NCI-H1694 treated with DMSO at 0.1 percent for 48 hours (cell line): ENCODE measurements around the gene EFCAB6.

Experiments
- DNase-seq: peaks from one replicate; lab custom pipeline; 2025; lab: John Stamatoyannopoulos, UW

EFCAB6 gene

DNA sequence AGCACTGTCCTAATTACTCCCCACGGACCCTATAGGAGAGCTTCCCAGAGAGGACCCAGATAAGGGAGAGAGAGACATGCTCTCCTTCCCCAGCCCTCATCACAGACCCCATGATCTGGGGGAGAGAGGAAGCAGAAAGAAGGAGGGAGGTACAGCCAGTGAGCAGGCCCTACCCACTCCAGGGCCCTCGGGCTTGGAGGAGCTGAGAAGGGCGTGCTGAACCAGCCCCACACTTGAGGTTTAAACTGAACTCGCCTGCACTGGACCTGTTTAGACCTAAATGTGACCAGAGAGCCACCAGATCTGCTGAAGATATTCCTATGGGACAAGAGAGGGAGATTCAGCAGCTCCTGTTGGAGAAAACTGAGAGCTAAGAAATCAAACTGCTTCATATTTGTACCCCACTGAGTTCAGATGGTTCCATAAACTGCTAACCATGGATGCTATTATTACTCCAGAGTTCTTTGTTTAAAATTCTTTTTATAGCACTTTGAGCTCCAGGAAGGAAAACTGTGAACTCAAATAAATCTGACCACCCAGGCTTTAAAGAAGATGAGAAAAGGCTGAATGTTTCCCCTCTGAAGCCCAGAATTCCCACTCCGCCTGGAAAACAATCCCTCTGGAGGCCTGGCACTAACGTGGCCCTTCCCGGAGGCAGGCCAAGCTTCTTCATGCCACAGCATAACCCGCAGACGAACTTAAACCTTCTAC is 67.2 kb downstream of the EFCAB6 start:
- no peak for DNase-seq

DNA sequence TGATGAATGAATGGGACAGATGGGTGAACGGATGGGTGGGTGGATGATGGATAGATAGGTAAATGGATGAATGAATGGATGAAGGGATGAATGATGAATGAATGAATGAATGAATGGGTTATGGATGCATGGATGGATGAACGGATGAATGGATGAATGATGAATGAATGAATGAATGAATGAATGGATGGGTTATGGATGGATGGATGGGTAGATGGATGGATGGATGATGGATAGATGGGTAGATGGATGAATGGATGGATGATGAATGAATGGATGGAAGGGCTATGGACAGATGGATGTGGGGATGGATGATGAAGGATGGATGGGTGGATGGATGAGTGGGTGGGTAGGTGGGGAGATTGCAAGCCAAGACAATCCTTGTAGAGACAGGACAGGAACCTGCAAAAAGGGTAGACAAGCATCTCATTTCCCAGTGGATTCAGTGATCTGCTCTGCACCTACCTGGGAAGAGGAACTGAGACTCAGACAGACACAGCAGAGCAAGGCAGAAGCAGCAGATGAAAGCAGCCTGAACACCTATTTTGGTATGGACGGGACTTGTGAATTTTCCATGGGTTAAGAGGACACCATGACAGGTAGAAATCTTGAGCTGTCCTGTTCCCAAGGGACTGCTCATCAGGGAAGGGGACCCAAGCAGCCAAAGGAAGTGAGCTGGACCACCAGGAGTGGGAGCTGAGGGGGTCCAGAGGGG is 68.0 kb downstream of the EFCAB6 start:
- no peak for DNase-seq

- DNase-seq = peak; percentile 38
Measured at GRCh38 chr22:43743131-43743530, 69.0 kb downstream of the EFCAB6 start.

GRCh38 chr22:43742154-43742950 is 69.8 kb downstream of the EFCAB6 start:
- no peak for DNase-seq

DNA sequence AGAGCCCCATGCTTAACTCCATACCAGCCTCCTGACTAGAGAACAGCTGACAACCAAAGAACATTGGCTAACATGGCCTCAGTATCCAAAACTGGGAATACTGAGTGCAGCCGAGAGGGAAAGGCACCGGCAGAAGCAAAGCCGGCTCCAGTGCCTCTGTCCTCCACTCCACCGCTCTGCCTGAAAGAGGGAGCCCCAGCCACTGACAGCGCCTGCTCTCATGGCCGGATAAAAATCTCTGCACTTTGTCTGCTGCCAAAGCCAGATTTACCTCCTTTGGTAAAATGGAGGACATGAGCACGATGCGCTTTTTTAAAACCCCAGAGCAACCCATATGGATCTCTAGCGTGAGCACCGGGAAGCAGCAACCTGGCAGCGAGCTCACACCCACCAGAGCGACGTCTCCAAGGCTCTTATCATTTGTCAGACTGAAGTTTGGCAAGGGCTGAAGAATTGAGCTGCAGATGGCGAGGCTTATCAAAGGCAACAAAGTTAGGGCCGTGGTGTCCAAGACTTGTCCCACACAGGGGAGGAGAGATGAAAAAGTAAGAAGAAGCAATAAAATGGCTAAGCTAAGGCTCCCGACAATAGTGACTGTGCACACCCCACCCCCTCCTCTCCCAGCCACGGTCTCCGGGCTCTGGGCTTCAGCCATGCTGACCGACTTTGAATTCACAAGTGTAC is 71.4 kb downstream of the EFCAB6 start:
- DNase-seq = no peak

DNA sequence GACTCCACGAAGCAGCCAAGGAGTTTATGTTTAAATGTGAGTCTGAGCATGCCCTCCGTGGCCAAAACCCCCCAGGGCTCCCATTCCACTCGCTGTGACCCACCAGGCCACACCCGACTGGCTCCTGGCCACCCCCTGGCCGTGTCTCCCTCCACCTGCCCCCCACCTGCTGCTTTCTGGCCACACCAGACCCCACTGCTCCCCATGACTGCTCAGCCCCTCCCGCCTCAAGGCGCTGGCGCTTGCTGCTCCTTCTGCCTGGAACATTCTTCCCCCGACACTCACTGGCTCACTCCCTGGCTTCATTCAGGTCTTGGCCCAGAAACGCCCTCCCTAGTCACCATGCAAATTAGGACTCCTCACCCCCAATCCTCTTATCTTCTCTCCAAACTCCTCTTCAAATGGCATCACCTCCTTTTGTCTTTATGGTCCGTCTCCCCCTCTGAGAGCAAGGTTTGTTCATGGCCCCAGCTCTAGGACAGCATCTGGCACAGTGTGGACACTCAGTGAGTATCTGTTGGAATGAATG is 72.2 kb downstream of the EFCAB6 start:
- no peak for DNase-seq

GRCh38 chr22:43737150-43737828 is 74.8 kb downstream of the EFCAB6 start:
- DNase-seq = no peak

DNA sequence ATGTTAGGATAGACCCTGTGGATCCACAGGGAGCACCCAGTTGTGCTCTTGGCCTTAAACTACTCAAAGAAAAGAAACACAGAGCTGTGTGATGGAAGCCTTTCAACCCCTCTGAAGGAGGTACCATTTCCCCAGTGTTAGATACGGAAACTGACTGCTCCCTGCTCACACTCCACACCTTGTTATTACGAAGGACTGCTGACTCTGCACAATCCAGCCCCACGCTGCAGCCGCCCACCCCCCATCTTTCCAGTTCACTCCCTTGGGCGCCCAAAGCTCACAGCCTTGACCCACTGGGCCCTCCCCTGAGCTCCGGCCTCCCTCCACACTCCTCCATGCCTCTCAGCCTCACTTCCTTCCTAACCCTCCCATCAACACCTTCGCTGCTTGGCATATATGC is 75.5 kb downstream of the EFCAB6 start:
- DNase-seq = no peak

DNA sequence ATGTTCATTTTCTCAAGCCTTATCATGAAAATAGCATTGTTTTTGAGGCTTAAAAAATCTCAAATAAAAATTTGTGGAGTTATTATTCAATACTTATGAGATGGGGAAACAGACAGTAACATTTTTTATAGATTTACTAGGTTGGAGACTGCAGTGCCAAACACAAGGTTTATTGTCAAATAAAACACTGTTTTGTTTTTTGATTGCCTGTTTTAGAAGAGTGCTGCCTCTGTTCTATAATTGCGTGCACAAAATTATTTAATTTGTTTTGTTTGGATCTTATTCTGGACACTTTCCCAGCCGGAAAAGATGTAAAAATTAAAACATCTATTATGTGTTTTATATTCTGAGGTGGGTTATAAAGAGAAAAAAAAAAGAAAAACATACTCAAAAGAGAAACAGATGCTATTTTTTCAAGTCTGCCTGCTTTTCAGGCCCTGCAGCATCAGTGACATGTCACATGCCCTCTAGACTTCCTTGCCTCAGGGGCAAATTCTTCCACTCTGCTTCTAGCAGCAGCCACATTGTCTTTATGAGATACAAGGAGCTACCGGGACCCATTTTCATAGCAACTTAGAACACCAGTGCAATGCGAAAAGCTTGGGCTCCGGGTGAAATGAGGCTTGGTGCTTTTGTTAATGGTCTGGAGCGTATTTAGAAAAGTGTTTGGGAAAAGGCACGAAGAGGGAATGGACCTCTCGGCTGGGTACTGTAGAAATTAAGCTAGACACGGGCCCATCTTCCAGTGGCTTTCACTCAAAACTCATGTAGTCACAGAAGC is 77.5 kb downstream of the EFCAB6 start:
- DNase-seq = peak; percentile 44

DNA sequence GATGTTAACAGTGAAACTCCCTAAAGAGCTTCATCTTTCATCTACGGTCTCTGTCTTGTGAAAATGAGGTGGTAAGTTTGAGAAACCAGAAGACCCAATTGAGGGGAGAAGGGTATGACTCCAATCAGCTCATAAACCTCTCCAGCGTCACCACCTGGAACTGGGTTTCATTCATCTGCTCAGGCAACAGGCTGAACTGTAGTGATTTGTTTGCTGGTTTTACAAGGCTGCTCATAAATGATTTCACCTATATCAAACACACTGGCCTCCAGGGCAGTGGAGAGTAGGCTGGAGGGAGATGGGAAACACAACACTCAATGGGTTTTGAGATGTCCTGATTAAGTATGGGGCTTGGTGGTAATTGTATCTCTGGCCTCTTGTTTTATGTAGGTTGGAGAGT is 79.0 kb downstream of the EFCAB6 start:
- DNase-seq = no peak

DNA sequence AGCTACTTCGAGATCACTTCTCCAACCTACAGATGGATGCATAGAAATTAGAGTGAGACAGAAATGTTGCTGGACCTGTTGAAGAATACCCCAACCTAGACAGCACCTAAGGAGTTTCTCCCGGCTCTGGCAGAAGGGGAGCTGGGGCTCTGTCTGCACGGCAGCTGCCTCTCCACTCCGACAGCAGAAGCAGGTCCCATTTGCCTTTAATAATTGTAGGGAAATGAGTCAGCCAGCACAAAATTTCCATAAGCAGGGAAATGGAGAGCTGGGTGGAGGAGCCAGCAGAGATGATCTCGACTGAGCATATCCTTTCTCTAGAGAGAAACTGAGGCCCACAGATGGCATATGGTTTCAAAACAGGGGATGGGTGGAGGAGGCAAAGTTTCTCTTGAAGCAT is 80.1 kb downstream of the EFCAB6 start:
- no peak for DNase-seq

DNA sequence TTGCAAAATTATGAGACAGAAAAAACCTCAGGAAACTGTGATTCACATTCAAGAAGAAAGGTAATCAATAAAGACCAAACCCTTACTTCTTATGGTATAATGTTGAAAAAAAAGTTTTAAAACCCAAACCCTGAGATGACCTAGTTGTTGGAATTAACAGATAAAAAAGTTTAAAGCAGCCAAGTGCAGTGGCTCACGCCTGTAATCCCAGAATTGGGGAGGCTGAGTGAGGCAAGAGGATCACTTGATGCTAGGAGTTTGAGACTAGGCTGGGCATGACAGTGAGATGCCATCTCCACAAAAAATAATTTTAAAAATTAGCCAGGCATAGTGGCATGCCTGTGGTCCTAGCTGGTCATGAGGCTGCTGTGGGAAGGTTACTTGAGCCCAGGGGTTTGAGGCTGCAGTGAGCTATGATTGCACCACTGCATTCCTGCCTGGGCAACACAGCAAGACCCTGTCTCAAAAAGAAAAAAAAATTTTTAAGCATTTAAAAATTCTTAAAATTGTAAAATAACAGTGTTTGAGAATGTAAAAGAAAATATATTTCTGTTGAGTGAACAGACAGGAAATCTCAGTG is 85.1 kb downstream of the EFCAB6 start:
- DNase-seq = no peak

DNA sequence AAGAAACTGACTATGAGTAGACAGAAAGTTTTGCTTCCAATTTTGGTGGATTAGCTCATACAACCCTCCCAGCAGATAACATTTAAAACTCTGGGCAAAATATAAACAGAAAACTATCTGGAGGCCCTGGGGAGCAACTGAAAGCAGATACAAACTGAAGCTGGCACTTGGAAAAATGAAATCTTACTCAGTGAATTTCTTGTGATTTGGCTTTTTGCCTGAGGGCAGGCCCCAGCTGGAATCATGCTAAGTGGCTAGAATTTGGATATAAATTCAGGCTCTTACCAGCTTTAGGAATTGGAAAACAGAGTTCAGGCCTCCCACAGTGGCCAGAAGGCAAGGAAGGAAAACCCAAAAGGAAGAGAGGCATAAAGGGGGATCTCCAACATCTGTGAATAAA is 85.8 kb downstream of the EFCAB6 start:
- no peak for DNase-seq

GRCh38 chr22:43723816-43724215 is 88.3 kb downstream of the EFCAB6 start:
- no peak for DNase-seq

GRCh38 chr22:43722444-43722843 is 89.7 kb downstream of the EFCAB6 start:
- DNase-seq = no peak

DNA sequence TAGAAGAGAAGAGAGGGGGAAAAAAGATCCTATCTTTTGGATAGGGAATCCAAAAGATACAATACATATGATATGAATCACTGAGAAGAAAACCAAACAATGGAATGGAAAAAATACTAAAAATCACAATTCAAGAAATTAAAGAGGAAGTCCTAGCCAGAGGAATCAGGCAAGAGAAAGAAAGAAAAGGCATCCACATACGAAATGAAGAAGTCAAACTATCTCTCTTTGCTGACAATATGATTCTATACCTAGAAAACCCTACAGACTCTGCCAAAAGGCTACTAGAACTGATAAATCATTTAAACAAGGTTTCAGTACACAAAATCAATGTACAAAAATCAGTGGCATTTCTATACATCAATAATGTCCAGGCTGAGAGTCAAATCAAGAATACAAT is 91.4 kb downstream of the EFCAB6 start:
- DNase-seq = no peak

DNA sequence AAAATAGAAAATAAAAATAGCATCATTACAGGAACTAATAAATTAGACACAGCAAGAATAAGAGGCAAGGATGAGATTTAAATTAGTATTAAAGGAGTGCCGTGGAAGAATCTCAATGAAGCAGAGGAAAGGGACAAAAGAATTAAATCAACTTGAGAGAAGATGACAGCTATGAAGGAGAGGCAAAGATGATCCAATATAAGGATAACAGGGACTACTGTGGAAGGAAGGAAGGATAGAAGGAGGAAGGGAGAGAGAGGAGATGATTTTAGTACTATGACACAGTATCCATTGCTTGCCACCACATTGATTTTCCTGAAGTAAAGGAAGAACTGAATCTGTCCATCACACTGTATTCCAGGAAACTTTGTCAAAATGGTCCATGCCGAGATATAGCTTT is 98.0 kb downstream of the EFCAB6 start:
- no peak for DNase-seq

DNA sequence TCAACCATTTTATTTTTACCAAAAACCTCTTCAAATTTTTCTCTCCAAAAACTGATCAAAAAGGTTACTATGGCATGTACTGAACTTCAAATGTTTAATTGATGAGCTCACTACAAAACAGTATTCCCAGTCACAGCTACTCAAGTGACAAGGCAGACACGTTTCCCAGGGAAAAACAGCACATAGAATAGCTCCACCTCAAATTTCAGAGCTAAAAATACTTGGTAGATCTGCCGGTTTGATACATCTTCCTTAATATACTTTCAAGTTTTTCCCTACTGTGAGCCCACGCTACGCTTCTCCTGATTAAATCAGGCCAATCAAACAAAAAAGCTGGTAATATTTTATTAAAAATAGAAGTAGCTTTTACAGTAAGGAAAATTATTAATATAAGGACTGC is 100.4 kb downstream of the EFCAB6 start:
- no peak for DNase-seq

GRCh38 chr22:43707648-43708047 is 104.5 kb downstream of the EFCAB6 start:
- no peak for DNase-seq

- no peak for DNase-seq
Measured at GRCh38 chr22:43706571-43707328, 105.4 kb downstream of the EFCAB6 start.
